Endometrial microvascular endothelial cells (primary cell): Measurements from ENCODE around the gene CPLX1. TPM values are rescaled to one million over a fixed set of nuclear protein-coding genes. Genes with fewer than 3 reads are reported as not detected.
"Not testable (repeated sequence)": the region's sequence is repeated elsewhere in the genome, so short reads cannot be mapped to it uniquely, and the experiment has no call there.

ENCODE experiments used
- in situ Hi-C: cut with HindIII; loops from 2 replicates; pipeline ENCODE4 v1.10.0; 2017; ENCODE audit warnings: low sequenced_read_pairs, low pct_unique_long_range_greater_than_20kb; ENCODE audit errors: inconsistent ontology term
- total RNA-seq: library from RNA; depleted of rRNA; stranded (reverse); fragments of >200 nt; gene quantifications from one replicate; pipeline ENCODE4 v1.2.3, GENCODE V29; 2015; ENCODE audit errors: inconsistent ontology term

The CPLX1 gene
- total RNA-seq, 1 donor from 2014 or later: not detected

DNA sequence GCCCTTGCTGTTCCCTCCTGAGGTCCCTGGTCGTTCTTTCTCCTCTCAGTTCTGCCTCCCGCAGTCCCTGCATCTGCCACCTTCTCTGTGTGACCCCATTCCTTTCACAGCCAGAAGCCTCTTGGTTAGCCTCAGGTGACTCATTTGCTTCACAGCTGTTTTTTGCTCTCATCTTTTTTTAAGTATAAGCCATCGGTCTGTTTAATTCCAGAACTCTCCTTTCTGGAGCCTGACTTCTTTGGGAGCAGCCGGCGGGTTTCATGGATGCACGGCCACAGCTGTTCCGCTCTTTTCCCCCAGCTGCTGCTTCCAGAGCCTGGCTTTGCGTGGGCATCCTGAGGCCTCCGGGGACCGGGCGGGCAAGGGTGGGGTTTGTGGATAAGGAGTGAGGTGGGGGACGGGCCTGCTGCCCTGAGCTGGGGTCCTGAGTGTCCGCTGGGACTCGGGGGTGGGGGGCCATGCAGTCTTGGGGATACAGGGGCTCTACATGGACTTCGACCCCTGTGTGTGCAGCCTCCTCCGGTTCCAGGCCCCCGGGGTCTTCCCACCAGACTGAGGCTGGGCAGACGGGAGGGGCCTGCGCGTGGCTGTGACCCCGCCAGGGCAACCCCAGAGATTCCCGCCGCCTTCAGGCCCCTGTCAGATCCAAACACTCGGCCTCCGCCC, 73.6 kb downstream of the CPLX1 start:
- in situ Hi-C loops: no loop called here

DNA sequence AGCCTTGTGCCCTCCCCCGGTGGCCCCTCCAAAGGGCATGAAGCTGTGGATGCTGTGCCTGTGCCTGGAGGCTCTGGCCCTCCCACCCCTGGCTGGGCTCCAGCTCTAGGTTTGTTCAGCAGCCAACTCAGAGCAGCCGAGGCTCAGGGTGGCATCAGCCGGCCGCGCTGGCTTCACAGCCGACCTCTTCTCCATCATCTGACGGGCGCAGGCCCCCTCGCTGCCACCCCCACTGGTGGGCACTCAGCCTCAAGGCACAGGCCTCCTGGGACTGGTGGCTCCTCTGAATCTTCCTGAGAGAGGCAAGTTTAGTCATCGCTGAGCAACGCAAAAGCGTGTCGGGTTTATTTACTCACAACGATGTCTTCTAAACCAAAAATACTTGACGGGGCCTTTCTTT, 74.3 kb downstream of the CPLX1 start:
- in situ Hi-C loops: no loop called here

DNA sequence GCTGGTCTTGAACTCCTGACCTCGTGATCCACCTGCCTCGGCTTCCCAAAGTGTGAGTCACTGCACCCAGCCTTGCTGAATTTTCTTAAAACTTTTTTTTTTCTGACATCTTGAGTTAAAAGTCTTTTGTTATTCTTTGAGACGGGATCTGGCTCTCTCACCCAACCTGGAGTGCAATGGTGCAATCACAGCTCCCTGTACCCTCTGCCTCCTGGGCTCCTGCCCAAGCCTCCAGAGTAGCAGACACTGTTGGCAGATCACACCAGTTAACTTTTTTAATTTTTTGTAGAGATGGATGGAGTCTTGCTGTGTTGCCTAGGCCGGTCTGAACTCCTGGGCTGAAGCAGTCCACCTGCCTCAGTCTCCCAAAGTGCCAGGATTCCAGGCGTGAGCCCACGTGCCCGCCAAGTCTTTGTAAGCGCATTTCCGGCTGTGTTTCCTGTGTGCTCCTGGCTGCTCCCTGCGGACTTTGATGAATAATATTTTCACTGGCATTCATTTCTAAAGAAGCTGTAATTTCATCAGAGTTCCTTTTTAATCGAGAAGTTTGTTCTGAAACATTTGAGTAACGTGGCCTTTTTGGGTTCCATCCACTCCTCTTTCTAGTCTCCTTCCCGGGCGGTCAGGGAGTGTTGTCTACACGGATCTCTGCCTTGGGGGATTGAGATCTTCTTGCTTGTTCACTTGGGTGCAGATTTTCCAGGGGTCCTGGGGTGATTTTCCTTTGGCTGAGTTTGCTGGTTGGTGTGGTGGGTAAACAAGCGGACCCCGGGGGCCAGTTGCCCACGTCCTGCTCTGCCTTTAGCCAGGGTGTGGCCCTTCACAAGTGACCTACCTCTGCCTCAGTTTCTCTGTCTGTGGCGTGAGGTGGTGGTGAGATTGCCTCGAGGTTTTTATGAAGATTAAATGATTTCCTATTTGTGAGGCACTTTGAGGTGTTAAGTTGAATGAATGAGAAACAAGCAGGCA, 75.9 kb downstream of the CPLX1 start:
- in situ Hi-C loops: no loop called here

DNA sequence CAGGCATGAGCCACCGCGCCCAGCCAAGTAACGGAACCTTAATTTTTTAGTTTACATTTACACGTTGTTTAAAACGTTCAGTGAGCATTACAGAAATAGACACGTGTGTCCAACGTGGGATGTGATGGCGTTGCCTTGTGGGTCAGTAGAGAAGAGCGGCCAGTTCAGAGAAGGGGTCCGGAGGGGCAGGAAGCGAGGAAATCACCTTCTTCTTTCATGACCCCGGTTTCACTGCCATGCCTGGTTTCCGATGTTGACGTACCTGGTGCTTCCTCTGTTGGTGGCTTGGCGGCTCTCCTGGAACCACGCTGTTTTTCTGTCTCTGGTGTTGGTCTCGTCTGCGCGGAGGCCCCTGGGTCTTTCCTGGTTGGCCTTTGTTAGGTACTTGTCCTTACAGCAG, 77.5 kb downstream of the CPLX1 start:
- in situ Hi-C loops: no loop called here

DNA sequence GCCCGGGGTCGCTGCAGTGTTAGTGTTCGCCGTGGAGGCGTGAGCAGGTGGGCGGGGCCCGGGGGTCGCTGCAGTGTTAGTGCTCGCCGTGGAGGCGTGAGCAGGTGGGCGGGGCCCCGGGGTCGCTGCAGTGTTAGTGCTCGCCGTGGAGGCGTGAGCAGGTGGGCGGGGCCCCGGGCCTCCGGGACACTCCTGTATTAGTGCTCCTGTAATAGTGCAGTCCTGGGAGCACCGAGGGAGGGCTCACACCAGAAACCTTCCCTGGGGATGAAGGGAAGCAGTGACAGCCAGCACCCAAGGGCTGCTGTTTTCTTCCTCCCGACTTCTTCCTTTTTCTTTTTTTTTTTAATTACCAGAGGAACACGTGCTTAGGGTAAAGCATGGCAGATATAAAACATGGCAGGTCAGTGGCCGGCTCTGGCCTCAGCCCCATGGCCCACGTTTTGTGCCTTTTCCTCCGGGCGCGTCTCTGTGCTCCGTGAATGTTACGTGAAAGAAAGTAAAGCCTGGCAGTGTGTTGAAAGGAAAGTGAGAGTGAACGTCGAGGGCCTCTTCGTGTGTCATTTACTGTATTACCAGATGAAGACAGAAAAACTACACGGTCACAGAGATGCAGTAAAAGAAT, 78.3 kb downstream of the CPLX1 start:
- in situ Hi-C loops: no loop called here

DNA sequence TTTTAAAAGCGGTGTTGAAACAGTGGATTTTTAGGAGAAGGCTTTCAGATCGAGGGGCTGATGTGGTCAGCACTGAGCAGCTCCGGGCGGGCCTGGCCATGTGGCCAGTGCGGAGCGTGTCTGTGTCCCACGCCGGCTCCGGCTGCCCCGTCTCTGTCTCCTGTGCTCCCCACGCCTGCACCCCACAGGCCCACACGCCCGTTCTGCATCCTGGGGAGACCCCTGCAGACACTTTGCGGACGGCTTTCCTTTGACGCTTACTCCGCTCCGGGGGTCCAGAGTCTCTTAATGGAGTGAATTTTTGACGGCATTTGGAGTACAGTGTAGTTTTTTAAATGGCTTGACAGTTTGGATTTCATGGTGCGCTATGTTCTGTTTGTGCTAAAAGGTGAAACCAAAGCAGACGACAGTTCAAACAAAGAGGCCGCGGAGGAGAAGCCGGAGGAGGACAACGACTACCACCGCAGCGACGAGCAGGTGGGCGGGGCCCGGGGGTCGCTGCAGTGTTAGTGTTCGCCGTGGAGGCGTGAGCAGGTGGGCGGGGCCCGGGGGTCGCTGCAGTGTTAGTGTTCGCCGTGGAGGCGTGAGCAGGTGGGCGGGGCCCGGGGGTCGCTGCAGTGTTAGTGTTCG, 81.6 kb downstream of the CPLX1 start:
- in situ Hi-C loops: no loop called here

DNA sequence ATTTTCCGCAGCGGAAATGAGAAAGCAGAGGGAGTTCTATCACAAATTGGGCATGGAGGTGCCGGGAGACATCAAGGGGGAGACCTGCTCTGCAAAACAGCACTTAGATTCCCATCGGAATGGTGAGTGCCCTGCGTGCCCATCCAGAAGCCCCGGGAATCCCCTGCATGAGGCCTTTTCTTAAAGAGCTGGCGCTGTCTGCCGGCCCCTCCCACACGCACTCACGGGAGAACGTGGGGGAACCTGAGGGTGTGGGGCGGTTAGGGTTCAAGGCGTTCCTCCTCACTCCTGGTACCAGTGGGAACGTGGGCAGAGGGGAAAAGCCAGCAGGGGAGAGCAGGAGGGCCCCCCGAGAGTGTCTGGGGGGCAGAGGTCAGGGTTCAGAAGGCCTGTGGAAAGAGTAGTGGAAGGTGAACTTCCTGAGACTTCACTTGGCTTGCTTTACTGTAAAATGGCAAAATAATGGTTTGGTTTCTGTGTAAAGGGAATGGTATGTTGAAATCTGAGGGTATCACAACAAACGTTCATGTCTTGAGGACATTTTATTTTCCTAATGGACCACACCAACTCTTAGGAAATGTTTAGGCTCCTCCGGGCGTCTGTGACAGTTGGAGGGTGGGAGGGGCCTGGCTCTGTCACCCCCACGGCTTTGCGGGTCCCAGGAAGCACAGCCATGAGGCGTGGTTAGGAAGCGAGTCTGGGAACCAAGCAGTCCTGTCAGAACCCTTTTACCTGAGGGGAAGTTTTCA, 82.3 kb downstream of the CPLX1 start:
- in situ Hi-C loops: no loop called here

DNA sequence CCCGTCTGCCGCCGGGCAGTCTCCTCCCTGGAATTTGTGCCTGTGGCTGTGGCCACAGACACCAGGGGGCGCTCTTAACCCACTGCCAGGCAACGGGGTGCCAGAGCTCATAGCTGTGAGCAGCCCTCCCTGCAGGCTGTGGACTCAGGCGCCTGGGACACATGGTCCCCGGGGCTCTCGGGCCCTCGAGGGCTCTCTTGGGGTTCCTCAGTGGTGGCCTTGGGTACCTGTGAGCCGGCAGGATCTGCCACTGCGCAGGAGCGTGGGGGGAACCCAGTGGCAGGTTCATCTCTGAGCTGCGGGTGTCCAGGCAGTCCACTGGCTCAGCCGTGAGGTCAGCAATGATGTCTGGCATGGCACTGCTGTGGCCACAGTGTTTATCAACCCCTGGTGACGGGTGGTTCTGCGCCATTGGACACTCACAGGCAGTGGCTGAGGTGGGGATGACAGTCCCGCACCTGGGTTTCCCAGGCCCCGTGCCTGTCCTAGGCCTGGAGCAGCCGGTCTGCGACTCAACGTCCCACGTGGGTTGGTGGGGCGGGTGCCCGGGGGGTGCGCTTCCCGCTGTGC, 83.1 kb downstream of the CPLX1 start:
- in situ Hi-C loops: no loop called here

DNA sequence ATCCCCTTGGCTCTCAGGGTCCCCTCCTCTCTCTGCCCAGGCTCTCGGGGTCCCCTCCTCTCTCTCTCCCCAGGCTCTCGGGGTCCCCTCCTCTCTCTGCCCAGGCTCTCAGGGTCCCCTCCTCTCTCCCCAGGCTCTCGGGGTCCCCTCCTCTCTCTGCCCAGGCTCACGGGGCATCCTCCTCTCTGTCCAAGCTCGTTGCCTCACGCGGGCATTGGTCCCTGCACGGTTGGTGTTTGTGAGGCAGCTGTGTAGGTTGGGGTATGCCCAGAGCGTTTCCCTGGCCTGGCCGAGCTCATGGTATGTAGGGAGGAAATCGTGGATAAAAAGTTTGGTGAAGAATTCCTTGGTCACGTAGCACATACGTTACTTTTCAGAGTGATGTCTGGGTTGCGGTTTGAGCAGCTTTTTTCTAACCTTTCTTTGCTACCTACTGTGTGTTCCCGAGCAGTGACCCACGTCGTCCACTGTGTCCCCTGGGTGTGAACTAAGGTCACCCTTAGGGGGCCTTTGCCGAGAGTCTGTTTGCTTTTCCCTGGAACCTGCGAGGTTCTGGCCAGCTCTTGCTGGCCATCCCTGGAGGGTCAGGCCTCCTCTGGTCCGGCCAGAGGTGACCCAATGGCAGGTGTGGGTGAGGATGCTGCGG, 83.7 kb downstream of the CPLX1 start:
- in situ Hi-C loops: no loop called here

DNA sequence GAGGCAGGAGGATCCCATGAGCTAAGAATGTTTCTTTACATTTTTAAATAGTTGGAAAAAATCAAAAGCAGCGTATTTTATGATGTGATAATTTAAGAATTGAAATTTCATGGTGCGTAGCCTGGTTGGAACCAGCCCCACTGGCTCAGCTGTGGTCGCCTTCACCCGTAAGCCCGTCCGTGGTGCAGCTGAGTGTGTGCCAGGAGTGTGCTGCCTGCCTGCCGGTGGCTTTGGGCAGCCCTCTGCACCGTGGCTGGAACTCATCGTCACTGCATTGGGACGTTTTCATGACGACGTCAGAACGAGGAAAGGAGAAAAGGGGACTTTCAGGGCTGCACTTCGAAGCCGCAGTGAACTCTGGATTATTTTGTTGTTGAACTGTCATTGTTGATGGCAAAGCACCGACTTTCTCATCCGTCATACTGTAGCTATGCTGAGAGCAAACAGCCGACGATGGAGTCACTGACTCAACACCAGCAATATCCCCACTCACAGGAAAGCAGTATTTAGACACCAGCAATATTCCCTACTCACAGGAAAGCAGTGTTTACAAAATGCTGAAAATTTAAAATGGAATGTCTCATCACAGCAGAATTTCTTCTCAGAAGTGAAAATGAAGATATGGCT, 85.2 kb downstream of the CPLX1 start:
- in situ Hi-C loops: no loop called here

DNA sequence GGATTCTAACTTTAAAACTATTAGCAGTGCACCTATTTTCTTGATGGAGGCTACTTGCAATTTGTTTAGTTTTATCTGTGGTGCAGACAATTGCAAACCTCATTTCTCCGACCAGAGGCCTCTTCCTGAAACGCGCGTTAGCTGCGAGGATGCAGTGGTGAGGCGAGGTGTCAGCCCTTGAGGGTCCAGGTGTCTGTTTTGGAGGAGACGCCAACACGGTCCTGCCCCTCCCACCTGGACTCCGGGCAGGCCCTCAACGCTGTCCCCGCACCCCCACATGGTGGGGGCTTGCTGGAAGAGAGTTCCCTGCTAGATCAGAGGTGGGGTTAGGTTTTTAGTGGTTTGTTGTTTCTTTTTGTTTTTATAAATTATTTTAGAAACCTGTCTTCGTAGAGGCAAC, 85.9 kb downstream of the CPLX1 start:
- in situ Hi-C loops: no loop called here

DNA sequence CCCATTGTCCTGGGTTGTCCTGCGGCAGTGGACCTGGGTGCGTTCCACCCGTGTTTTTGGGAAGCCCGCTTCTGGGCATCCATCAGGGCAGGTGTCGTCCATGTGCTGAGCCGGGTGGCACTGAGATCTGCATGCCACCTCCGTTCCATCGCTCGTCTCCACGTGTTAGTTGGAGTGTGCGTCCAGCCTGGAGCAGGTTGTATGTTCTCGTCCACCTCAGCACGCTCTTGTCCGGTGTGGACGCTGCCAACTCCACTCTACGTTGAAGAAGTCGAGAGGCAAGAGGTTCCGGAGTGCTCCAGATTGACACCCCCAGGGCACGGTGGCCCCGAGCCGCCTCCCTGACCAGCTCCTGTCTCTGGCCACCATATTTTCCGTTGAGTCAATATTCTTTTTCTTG, 86.4 kb downstream of the CPLX1 start:
- in situ Hi-C loops: no loop called here

DNA sequence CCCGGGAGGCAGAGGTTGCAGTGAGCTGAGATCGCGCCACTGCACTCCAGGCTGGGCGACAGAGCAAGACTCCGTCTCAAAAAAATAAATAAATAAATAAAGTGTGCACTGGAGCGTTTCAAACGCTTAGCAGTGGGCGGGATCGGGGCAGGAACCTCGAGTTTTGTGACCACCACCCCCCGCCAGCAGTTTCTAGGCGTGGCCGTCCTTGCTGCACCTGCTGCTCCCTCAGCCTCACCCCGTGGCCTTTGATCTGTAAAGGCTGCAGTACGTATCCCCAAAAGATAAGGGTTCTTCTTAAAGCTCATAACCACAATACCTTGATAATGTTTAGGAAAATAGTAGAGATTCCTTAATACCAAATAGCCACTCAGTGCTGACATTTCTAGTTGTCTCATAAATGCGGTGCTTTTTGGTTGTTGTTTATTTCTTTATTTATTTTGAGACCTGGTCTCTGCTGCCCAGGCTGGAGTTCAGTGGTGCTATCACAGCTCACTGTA, 87.1 kb downstream of the CPLX1 start:
- in situ Hi-C loops: no loop called here

DNA sequence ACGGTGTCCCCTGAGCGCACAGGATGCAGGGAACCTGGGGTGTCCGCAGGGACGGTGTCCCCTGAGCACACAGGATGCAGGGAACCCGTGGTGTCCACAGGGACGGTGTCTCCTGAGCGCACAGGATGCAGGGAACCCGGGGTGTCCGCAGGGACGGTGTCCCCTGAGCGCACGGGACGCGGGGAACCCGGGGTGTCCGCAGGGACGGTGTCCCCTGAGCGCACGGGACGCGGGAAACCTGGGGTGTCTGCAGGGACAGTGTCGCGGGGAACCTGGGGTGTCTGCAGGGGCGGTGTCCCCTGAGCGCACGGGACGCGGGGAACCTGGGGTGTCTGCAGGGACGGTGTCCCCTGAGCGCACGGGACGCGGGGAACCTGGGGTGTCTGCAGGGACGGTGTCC, 89.4 kb downstream of the CPLX1 start:
- in situ Hi-C loops: not testable (repeated sequence)

DNA sequence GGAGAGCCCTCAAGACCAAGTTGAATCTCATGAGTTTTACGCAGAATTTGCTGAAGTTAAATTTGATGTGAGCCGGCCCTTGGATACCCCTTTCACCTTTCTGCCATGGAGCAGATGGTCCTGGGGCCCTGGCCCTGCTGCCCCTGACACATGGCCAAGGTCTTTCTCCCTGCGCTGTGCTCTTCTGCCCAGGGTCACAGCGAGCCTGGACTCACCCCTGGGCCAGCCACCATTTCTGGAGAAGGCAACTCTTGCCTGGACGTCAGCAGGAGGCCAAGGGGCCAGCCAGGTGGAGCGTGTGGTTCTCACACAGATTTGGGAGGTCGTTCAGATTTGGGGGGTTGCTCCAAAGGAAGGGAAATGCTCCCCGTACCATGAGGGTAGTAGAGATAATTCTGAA, 90.3 kb downstream of the CPLX1 start:
- in situ Hi-C loops: no loop called here
